Sigmoid colon (tissue), 7 donors: Measurements from ENCODE around the gene DEFB124. TPM values are rescaled to one million over a fixed set of nuclear protein-coding genes. Genes with fewer than 3 reads are reported as not detected.
A peak's percentile ranks its signal among the peaks of the same experiment; 100 is the strongest.
"Not testable (repeated sequence)": the region's sequence is repeated elsewhere in the genome, so short reads cannot be mapped to it uniquely, and the experiment has no call there.

Experiments
- DNase-seq: peaks from one replicate; pipeline ENCODE4 v3.0.0-alpha.2; 2019
- H3K27ac ChIP-seq, 4 donors: fragments of 200-600 bp; sonication (generic); one replicate each; pipeline ENCODE4 v1.5.1; 2016 to 2019; ENCODE audit warnings: mild to moderate bottlenecking in 1 of 4
- H3K27me3 ChIP-seq, 3 donors: fragments of 200-600 bp; sonication (generic); one replicate each; pipeline ENCODE4 v1.5.1; 2019; ENCODE audit warnings: mild to moderate bottlenecking in 1 of 3
- H3K36me3 ChIP-seq, 4 donors: fragments of 200-600 bp; sonication (generic); one replicate each; pipeline ENCODE4 v1.5.1; 2016 to 2019
- H3K4me1 ChIP-seq, 4 donors: fragments of 200-600 bp; sonication (generic); one replicate each; pipeline ENCODE4 v1.5.1; 2017 to 2019
- H3K4me3 ChIP-seq, 4 donors: fragments of 200-600 bp; sonication (generic); one replicate each; pipeline ENCODE4 v1.5.1; 2017 to 2019; ENCODE audit warnings: mild to moderate bottlenecking in 2 of 4, moderate library complexity in 1 of 4
- H3K9me3 ChIP-seq, 4 donors: fragments of 200-600 bp in 3 of 4; sonication (generic) in 3 of 4; one replicate each; pipeline versions ENCODE4 v1.5.1 to v1.6.1; 2013 to 2019
- CTCF ChIP-seq, 4 experiments: fragments of 450-650 bp in 3 of 4; fragments of 200-600 bp in 1 of 4; IDR thresholded peaks; one replicate each; pipeline ENCODE4 v1.5.1; 2016 to 2019; ENCODE audit warnings: antibody characterized with exemption in 4 of 4, mild to moderate bottlenecking in 3 of 4, moderate library complexity in 2 of 4
- EP300 ChIP-seq, 4 donors: sonication (generic); formaldehyde crosslinking; IDR thresholded peaks; one replicate each; pipeline ENCODE4 v1.6.1; 2017; ENCODE audit warnings: antibody characterized with exemption in 4 of 4
- POLR2A ChIP-seq, 2 donors: fragments of 450-650 bp; IDR thresholded peaks; one replicate each; pipeline ENCODE4 v1.6.1; 2016; ENCODE audit warnings: antibody characterized with exemption in 2 of 2, mild to moderate bottlenecking in 2 of 2, moderate library complexity in 2 of 2
- POLR2AphosphoS5 ChIP-seq, 4 donors: sonication (generic); formaldehyde crosslinking; IDR thresholded peaks; one replicate each; pipeline ENCODE4 v1.6.1; 2017; ENCODE audit warnings: antibody characterized with exemption in 4 of 4
- WGBS, 2 donors: extraction: QIAGEN DNeasy Blood & Tissue Kit; methylation state at CpG; one replicate each; pipeline ENCODE4 v1.1.7; 2013; 5-methylcytosine and 5-hydroxymethylcytosine counted together
- intact Hi-C: fragments of 100-400 bp; cut with DNase I; formaldehyde crosslinking; loops from one replicate; pipeline ENCODE4 v1.15.1; 2023
- polyA plus RNA-seq, 3 donors: library from polyadenylated mRNA; stranded (reverse); fragments of 200-250 nt; gene quantifications; one replicate each; pipeline ENCODE4 v1.2.3, GENCODE V29; 2013
- total RNA-seq, 4 donors: library from RNA; depleted of rRNA; stranded (reverse); fragments of >200 nt; gene quantifications; one replicate each; pipeline ENCODE4 v1.1.0, GENCODE V29; 2016
- donor health status: healthy with polysubstance abuse.
- donor health status: Bipolar disorder and iron deficiency.
- donor health status: healthy.

Gene DEFB124
- total and polyA plus RNA-seq, 7 donors: not detected

- Histone ChIP-seq H3K4me3 (no peak overlapping the region), H3K36me3 (no peaks in the 10 kb centered on the region), H3K9me3 (no peaks in the 10 kb centered on the region), H3K27me3 (peaks cover 10 to 35% (median 19%) of the 10 kb centered on the region in 3 donors), H3K27ac (peak overlapping the region in 2 of 4 donors; percentile 21 to 71), H3K4me1 (peaks cover 0 to 15% (median 11%) of the 10 kb centered on the region in 4 donors)
- no peak for DNase-seq
- TF ChIP-seq POLR2A (IDR thresholded peaks at IDR 0.05) (no peak), CTCF (IDR thresholded peaks at IDR 0.05) (no peak)
- 81 to 86% methylated on average over 5 of the region's 5 CpGs for WGBS, 2 donors
- intact Hi-C loops: no loop called here
These were observed 1.4 kb downstream of the DEFB124 start for GRCh38 chr20:31473331-31474096.

- TF ChIP-seq POLR2AphosphoS5 (IDR thresholded peaks at IDR 0.05) (no peak), EP300 (IDR thresholded peaks at IDR 0.05) (no peak), POLR2A (IDR thresholded peaks at IDR 0.05) (no peak), CTCF (IDR thresholded peaks at IDR 0.05) (no peak)
- Histone ChIP-seq H3K4me3 (no peak overlapping the region), H3K27ac (peak overlapping the region in 1 of 4 donors; percentile 21), H3K36me3 (no peaks in the 10 kb centered on the region), H3K9me3 (no peaks in the 10 kb centered on the region), H3K4me1 (peaks cover 0 to 15% (median 11%) of the 10 kb centered on the region in 4 donors), H3K27me3 (peaks cover 10 to 34% (median 19%) of the 10 kb centered on the region in 3 donors)
- intact Hi-C loops: no loop called here
- DNase-seq: no peak
- 63 to 67% methylated on average over 7 of the region's 8 CpGs for WGBS, 2 donors
These were observed 2.3 kb downstream of the DEFB124 start for GRCh38 chr20:31472395-31473330.

DNA sequence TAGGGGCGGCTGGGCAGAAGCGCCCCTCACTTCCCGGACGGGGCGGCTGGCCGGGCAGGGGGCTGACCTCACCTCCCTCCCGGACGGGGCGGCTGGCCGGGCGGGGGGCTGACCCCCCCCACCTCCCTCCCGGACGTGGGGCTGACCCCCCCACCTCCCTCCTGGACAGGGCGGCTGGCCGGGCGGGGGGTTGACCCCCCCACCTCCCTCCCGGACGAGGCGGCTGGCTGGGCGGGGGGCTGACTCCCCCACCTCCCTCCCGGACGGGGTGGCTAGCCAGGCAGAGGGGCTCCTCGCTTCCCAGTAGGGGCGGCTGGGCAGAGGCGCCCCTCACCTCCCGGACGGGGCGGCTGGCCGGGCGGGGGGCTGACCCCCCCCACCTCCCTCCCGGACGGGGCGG is 4.0 kb downstream of the DEFB124 start:
- H3K9me3 ChIP-seq, H3K36me3 ChIP-seq, H3K27ac ChIP-seq, intact Hi-C loops, H3K4me3 ChIP-seq, DNase-seq: not testable (repeated sequence)
- 93 to 95% methylated on average over 23 to 27 of the region's 33 CpGs for WGBS, 2 donors
- peaks cover 0 to 15% (median 10%) of the 10 kb centered on the region in 4 donors for H3K4me1 ChIP-seq
- H3K27me3 ChIP-seq: peaks cover 9 to 17% (median 10%) of the 10 kb centered on the region in 3 donors

DNA sequence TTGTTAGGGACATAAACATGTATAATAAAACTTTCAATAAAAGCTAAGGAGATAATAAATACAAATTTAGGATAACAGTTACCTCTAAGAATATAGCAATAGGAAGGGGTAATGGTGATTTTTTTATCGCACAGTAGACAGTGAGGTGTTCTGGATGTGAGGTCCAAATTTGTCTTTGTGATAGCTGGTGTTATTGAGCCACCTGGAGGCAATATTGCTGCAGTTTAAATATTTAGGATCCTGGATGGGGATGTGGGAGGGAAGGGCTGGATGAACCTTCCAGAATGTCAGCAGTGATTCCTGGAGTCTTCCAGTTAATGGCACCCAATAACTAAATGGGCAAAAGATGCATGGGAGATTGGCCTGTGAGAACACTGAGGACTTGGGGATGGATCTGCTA is 20.6 kb downstream of the DEFB124 start:
- intact Hi-C loops: no loop called here
- Histone ChIP-seq H3K27me3 (peaks cover 0 to 11% (median 0%) of the 10 kb centered on the region in 3 donors), H3K4me3 (no peak overlapping the region), H3K36me3 (no peaks in the 10 kb centered on the region), H3K27ac (no peak overlapping the region), H3K9me3 (no peaks in the 10 kb centered on the region), H3K4me1 (no peaks in the 10 kb centered on the region)
- TF ChIP-seq EP300 (IDR thresholded peaks at IDR 0.05) (no peak), POLR2AphosphoS5 (IDR thresholded peaks at IDR 0.05) (no peak), CTCF (IDR thresholded peaks at IDR 0.05) (no peak), POLR2A (IDR thresholded peaks at IDR 0.05) (no peak)
- DNase-seq: no peak
- 92 to 95% methylated on average over 1 of the region's 1 CpG for WGBS, 2 donors

GRCh38 chr20:31452575-31452974 is 22.4 kb downstream of the DEFB124 start:
- Histone ChIP-seq H3K4me3 (no peak overlapping the region), H3K4me1 (no peaks in the 10 kb centered on the region), H3K27ac (no peak overlapping the region), H3K36me3 (no peaks in the 10 kb centered on the region), H3K9me3 (no peaks in the 10 kb centered on the region), H3K27me3 (no peaks in the 10 kb centered on the region)
- WGBS, 2 donors: 83 to 85% methylated on average over 2 of the region's 2 CpGs
- no peak for DNase-seq
- TF ChIP-seq EP300 (IDR thresholded peaks at IDR 0.05) (no peak), CTCF (IDR thresholded peaks at IDR 0.05) (no peak), POLR2AphosphoS5 (IDR thresholded peaks at IDR 0.05) (no peak), POLR2A (IDR thresholded peaks at IDR 0.05) (no peak)
- intact Hi-C loops: no loop called here
